ENCODE measurements around the gene SEMA4D. TPM values are rescaled to one million over a fixed set of nuclear protein-coding genes. Genes with fewer than 3 reads are reported as not detected.

Gene SEMA4D
- total and polyA plus RNA-seq, 9 of the 15 experiments (the other 6 are each of a cell fraction or from before 2014, with no cell fraction given): 0.38 to 5.1 (median 1.8) TPM

DNA sequence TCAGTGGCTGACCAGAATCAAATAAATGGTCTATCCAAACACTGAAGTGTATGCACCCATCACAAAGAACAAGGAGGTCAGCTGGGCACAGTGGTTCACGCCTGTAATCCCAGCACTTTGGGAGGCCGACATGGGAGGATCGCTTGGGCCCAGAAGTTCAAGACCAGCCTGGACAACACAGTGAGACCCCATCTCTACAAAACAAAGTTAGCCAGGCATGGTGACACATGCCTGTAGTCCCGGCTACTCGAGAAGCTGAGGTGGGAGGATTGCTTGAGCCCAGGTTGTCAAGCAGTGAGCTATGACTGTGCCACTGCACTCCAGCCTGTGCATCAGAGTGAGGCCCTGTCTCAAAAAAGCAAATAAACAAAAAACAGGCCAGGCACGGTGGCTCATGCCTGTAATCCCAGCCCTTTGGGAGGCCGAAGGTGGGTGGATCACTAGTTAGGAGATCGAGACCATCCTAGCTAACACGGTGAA, 40.5 kb downstream of the SEMA4D start:
- intact Hi-C loops (cut with micrococcal nuclease) (no loop called here), in situ Hi-C loops (cut with MboI) (no loop called here)
- no peaks in the 10 kb centered on the region for H3K9me1 ChIP-seq (ENCODE audit: control insufficient read depth, insufficient read depth, low read length)
- H3K27ac ChIP-seq (ENCODE audit: extremely low read depth, low read depth, low read length): no peak overlapping the region
- no peaks in the 10 kb centered on the region; a peak in 1 of 5 replicates for H3K4me1 ChIP-seq (replicated peaks in 1 of 2; ENCODE audit: control insufficient read depth in 2 of 2, insufficient read depth in 2 of 2, low read length in 2 of 2)
- no peaks in the 10 kb centered on the region; the same call in 1 of the 2 replicates for H4K20me1 ChIP-seq (replicated peaks; ENCODE audit: control insufficient read depth, insufficient read depth, low read length)
- ATAC-seq (no peak), FAIRE-seq (no peak), DNase-seq (ENCODE audit: extremely low read depth in 1 of 4, low spot score in 3 of 4) (no peak)
- H3K79me2 ChIP-seq (ENCODE audit: control insufficient read depth, insufficient read depth, low read length): no peaks in the 10 kb centered on the region
- no peak overlapping the region for H3K4me2 ChIP-seq (ENCODE audit: insufficient read depth, low read length)
- H3K27me3 ChIP-seq (ENCODE audit: control insufficient read depth in 2 of 2, insufficient read depth in 2 of 2, low read length in 2 of 2): peaks cover 0 to 53% of the 10 kb centered on the region in 2 experiments; a peak in 2 of 5 replicates
- no peak overlapping the region for H3K9ac ChIP-seq (ENCODE audit: insufficient read depth in 1 of 2, low read depth in 2 of 2, low read length in 2 of 2)
- BruUV-seq (replicated peaks): no TSS peak
- ChIA-PET POLR2A (interaction anchor here (0.6 kb wide), 1 partner anchor 9 kb away, joined by 3 read pairs; no protein-coding TSS in a partner anchor), CTCF (ENCODE audit: low intra/inter-chr PET ratio) (no interaction called here)
- 3% methylated on average over 8 of the region's 9 CpGs for WGBS (ENCODE audit: insufficient coverage, low coverage, missing lambda C conversion rate)
- H3K36me3 ChIP-seq (ENCODE audit: control insufficient read depth, insufficient read depth, low read length): no peaks in the 10 kb centered on the region
- H3K9me3 ChIP-seq (replicated peaks; ENCODE audit: control insufficient read depth, insufficient read depth, low read depth, low read length): no peaks in the 10 kb centered on the region
- H2AFZ ChIP-seq (ENCODE audit: low read depth, low read length): no peak overlapping the region
- no peak overlapping the region for H3K4me3 ChIP-seq
- TF ChIP-seq COPS2 (conservative IDR thresholded peaks at IDR 0.05) (no peak), ZNF197 (CRISPR knock-in tag; IDR thresholded peaks at IDR 0.05; ENCODE audit: low read depth) (no peak), ZNF318 (IDR thresholded peaks at IDR 0.05; ENCODE audit: borderline replicate concordance in 1 of 2, low read depth in 1 of 2) (no peak), HINFP (tag; conservative IDR thresholded peaks at IDR 0.05; ENCODE audit: low read depth) (no peak), TAF9B (IDR thresholded peaks at IDR 0.05; ENCODE audit: partially characterized antibody) (no peak)

Measured in K562 (cell line).